SU-DHL-6 (cell line): ENCODE measurements around the gene PPARA.

Experiments used
- EZH2phosphoT487 ChIP-seq: fragments of 200-600 bp; sonication (generic), shearing (Covaris generic); conservative IDR thresholded peaks from 2 replicates; pipeline ENCODE4 v1.6.1; 2018; ENCODE audit warnings: mild to moderate bottlenecking, antibody characterized with exemption, low read length, moderate library complexity, mixed read lengths
- TF ChIP-seq, protein P1 (sequence below): fragments of 200-600 bp; sonication (generic); IDR thresholded peaks from one replicate; pipeline ENCODE4 v1.5.1; 2017; ENCODE audit warnings: antibody characterized with exemption, mild to moderate bottlenecking, low read length, moderate library complexity; ENCODE audit not compliant: insufficient read depth, poor library complexity, severe bottlenecking

DNA sequence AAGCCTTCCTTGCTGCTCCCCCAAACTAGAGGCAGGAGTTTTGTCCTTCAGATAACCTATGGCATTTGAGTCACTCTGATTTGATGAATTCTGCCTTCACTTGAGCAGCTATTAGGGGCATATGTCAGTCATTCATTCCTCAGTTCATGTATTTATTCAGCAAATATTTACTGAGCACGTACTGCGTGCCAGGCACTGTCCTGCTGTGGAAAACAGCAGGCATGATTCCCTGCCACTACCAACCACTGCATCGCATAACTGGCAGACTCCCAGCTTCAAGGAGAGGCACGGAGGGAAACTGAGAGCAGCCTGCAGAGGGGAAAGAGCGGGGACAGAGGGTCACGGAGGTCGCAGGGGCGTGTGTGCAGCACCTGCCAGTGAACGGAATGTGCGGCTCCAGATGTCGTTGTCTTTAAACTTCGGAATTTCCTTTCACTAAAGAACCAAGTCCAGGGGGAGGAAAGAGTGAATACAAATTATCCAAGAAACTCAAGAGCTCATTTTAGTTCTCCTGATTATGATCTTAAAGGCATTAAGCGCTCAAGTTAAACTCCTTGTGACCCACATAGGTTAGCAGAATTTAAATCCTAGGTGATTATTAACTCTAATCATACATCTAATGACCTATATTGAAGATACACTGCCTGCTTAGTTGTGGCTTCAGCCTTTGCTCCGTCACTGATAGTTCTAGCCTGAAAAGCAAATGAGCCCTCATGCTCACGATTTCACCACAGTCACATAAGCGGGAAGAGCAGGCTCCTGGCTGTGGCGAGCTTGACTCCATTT lies 12.6 kb downstream of the PPARA start:
- no peak for TF ChIP-seq EZH2phosphoT487
- TF ChIP-seq, protein P1, sequence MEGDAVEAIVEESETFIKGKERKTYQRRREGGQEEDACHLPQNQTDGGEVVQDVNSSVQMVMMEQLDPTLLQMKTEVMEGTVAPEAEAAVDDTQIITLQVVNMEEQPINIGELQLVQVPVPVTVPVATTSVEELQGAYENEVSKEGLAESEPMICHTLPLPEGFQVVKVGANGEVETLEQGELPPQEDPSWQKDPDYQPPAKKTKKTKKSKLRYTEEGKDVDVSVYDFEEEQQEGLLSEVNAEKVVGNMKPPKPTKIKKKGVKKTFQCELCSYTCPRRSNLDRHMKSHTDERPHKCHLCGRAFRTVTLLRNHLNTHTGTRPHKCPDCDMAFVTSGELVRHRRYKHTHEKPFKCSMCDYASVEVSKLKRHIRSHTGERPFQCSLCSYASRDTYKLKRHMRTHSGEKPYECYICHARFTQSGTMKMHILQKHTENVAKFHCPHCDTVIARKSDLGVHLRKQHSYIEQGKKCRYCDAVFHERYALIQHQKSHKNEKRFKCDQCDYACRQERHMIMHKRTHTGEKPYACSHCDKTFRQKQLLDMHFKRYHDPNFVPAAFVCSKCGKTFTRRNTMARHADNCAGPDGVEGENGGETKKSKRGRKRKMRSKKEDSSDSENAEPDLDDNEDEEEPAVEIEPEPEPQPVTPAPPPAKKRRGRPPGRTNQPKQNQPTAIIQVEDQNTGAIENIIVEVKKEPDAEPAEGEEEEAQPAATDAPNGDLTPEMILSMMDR, result no peak
